Measurements from ENCODE around the gene PTS.

The PTS gene

DNA sequence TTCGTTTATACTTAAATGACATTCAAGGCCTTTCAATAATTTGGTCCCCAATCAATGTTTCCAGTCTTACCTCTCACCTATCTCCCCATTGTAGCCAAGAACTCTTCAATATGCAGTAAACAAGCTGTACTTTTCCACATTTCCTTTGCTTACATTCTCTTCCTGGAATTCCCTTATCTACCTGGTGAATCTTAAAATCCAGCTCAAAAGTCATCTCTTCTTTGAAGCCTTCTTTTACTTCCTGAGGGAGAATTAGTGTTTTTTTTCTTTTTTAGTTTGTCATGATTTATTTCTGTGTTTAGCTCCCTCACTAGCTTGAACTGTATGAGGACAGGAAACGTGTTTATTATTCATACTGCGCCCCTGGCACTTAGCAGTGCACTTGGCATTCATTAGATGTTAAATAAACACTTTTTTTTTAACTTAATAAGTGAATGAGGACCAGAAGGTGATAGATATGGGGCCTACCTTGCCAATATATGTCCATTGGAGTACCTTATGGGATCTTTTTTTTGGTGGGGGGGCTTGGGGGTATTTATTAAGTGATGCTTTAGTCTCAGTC lies 4.9 kb upstream of the PTS start:
- DNase-seq (ENCODE audit: low spot score), result no peak

DNA sequence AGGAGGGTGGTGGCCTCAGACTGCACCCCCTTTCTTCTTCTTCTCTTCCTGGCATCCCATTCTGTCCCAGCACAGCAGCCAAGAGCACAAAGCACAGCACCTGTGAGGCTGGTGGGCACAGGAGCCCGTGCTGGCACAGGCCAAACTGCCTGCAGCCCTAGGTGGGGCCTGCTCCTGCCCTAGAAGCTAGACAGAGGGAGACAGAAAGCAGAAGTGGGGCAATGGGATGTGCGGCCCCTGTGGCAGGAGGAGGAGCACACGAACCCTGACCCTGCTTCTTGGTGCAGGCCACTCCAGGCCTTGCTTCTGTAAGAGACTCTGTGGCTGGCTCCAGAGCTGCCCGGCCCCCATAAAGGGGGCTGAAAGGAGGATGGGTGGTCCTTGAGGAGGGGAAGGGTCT lies 3.9 kb upstream of the PTS start:
- DNase-seq (ENCODE audit: low spot score), result no peak

DNA sequence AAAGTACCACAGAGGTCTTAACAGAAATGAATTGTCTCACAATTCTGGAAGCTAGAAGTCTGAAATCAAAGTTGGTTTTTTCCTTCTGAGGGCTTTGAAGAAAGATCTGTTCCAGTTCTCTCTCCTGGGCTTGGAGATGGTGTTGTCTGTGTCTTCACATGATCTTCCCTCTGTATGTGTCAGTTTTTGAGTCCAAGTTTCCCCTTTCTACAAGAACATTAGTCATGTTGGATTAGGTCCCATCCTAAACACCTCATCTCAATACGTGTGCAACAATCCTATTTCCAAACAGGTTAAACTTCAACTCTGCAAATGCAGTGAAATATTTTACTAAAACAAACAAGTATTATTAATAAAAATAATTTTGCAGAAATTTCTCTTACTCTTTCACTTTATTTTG lies 3.1 kb upstream of the PTS start:
- no peak for DNase-seq (ENCODE audit: low spot score)

DNA sequence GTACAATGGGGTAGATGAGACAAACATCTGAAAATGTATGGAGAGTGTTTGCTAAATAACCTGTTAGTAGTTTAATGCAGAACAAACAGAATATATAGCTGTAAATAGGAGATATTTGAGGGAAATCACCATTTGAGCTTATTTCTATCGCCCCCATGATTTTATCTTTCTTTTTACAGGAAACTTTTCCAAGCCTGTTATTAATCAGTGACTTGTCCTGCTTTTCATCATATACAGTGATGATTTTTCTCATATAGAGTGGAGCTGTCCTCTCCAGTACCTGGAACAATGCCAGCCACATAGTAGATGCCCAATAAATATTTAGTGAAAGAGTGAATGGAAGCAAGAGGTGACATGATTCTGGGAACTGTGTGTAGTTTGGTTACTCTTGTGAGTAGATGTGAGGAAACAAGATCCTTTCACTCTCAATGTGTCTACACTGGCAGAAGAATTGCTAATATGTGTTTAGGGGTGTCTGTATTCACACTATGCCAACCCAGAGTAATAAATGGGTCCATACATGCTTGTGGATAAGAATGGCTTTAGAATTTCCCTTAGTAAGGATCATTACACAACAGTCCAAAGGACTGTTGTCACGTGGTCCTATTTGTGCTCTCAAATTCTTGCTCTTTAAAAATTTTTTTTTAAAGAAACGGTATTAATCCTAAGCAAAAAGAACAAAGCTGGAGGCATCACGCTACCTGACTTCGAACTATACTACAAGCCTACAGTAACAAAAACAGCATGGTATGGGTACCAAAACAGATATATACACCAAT lies 2.3 kb upstream of the PTS start:
- DNase-seq (ENCODE audit: low spot score), result no peak

DNA sequence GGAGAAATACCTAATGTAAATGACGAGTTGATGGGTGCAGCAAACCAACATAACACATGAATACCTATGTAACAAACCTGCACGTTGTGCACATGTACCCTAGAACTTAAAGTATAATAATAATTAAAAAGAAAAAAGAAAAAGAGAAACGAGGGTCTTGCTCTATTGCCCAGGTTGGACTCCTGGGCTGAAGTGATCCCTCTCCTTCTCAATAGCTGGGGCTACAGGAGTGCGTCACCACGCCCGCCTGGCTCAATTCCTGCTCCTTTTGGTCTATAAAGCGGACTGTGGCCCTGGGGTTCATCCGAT lies 521 bp upstream of the PTS start:
- no peak for DNase-seq (ENCODE audit: low spot score)

DNA sequence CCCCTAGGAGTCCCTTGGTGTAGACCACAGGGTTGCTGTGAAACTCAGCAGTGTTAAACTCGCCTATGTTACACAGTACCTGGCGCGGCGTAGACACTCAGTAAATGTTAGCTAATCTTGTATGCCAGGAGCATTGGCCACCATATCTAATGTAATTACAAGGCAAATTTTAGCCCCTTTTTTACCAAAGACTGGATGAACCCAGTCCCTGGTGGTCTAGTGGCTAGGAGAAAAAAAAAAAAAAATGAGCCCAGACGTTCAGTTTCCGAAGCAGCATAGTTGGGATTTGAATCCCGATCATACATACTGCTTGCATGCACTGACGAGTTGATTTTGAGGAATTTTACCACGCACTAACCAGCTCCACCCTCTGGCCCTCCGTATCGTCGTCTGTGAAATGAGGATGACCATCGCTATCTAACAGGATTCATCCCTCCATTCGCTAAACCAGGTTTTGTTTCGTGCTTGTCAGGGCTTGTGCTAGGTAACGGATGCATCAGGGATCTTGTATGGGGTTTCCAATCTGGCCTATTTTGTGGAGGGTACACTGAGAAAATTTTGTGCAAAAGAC lies 688 bp downstream of the PTS start:
- DNase-seq (ENCODE audit: low spot score), result peak; percentile 28

DNA sequence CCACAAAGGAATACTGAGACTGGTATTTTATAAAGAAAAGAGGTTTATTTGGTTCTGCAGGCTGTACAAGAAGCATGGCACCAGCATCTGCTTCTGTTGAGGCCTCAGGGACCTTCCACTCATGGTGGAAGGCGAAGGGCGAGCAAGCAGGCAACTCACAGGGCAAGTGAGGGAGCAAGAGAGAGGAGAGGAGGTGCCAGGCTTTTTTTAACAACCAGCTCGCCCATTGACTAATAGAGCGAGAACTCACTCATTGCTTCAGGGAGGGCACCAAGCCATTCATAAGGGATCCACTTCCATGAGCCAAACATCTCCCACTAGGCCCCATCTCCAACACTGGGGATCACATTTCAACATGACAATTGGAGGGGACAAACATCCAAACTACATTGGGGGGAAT lies 1.2 kb downstream of the PTS start:
- DNase-seq (ENCODE audit: low spot score), result no peak

DNA sequence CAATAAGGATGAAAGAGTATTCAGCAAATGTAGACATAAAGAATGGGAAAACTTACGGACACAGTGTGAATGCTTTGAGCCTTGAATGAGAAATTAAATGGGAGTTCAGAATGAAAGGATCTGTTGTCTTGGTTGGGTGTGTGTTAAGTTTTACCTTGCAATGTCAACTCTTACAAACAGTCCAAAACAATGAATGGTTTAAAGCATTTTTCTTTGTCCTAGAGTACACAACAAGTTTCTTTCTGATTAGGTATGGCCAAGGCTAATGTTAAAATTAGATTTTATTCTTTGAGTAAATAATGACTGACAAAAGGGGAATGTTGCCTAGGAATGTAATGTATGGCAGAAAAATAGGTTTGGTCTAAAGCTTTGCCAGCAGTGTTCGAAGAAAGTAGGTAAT lies 2.5 kb downstream of the PTS start:
- DNase-seq (ENCODE audit: low spot score), result no peak

DNA sequence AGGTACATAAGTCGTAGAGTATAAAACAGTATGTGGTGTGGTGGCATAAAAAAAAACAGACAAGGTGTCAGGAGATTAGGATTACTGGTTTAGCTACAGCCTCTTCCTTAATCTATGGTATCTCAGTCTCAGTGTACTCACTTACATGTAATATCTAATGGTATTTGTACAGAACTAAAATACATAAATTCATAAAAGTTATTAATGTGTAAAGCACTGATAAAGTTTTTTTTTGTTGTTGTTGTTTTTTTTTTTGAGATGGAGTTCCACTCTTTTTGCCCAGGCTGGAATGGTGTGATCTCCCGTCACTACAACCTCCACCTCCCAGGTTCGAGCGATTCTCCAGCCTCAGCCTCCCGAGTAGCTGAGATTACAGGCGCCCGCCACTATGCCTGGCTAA lies 2.9 kb downstream of the PTS start:
- DNase-seq (ENCODE audit: low spot score), result no peak

DNA sequence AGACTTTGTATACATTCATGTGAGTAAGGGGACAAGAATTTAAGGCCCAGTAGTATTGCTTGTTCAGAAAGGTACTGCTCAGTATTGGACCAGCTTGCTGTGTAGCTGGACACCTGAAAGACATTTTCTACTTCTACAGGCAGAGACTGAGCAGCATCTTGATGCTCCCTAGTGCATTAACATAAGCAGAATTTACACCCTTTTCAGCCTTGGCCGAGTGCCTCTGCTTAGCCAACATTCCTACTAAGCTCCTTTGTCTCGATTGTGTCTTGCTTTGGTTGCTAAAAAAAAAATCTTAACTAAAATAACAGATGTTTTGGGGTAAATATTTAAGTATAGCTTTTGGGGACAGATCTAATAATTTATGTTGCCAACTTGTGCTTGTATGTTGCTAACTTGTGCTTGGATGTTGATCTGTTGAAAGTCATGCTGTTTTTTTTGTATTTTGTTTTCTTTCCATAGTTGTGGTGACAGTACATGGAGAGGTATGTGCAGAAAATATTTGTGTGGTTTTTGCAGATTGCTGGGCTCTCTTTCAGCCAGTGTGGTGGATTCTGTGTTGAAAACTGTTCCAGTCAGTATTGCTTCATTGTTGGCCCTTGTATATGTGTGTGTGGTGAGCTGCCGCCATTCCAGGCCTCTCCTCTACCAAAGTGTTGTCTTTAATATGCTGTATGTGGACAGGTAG lies 3.7 kb downstream of the PTS start:
- DNase-seq (ENCODE audit: low spot score), result no peak

DNA sequence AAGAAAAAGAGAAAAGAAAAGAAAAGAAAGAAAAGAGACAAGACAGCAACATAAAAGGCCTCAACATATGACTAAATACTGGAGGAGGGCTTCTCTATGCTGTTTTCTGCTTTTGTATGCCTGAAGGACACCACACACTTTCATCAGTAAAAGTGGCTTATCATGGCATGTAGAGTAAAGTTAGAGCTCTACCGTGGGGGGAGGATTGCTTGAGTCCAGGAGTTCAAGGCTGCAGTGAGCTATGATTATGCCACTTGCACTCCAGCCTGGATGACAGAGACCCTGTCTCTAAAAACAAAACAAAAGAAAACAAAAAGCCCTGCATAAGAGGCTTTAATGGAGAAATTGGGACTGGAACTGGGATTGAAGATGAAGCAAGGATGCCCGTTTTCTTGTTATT lies 5.7 kb downstream of the PTS start:
- DNase-seq (ENCODE audit: low spot score), result no peak

DNA sequence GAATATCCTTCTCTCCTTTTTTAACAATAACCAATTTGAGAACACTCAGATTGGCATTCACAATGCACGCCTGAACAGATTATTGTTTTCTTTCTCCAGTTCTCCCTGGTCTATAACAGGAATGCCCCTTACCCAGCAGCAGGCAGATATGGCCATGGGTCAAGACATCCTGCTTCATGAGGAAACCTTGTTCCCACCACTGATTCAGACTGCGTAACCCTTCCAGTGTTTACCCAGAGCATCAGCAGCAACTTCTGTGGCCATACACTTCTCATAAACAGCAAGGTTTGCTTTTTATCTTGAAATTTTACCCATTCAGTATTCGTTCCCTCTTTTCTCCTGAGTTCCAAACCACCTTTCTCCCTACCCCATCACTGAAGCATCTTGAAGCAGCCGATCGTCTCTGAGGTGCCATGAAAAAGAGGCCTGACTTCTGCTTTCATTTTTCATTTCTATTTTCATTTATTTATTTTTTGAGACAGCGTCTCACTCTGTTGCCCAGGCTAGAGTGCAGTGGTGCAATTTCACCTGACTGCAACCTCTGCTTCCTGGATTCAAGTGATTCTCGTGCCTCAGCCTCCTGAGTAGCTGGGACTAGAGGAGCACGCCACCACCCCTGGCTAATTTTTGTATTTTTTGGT lies 9.6 kb downstream of the PTS start:
- DNase-seq (ENCODE audit: low spot score), result no peak

DNA sequence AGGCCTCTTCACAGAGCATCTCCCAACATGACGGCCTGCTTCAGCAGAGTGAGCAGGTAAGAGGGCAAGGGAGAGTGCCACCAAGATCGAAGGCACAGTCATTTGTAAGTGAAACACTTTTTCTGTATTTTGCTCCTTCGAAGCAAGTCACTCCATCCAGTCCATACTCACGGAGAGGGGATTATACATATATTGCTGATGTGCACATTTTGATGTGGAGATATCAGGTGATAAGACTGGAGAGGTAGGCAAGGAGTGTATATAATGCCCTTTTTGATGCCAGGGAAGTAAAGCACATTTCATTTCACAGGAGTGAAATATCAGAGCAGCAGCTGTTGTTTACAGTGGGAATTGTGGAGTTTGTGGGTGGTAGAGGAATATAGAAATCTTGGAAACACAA lies 11.2 kb downstream of the PTS start:
- no peak for DNase-seq (ENCODE audit: low spot score)

DNA sequence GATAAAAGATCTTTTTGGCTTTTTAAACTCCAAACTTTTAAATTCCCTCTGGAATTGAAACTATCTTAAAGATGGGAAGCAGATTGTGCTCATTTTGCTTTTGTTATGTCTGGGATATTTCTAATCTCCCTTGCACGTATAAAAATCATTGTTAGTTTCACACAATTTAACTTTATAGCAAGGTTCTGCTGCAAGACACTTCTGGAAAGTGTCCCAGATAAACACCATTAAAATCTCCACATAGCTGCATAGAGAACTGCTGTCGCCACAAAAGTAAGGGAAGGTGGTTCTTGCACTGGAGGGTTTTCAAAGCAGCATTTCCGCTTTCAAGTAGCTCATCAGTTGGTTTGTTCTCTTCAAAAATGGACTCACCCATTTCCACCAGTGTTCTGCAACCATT lies 11.8 kb downstream of the PTS start:
- DNase-seq (ENCODE audit: low spot score), result no peak

DNA sequence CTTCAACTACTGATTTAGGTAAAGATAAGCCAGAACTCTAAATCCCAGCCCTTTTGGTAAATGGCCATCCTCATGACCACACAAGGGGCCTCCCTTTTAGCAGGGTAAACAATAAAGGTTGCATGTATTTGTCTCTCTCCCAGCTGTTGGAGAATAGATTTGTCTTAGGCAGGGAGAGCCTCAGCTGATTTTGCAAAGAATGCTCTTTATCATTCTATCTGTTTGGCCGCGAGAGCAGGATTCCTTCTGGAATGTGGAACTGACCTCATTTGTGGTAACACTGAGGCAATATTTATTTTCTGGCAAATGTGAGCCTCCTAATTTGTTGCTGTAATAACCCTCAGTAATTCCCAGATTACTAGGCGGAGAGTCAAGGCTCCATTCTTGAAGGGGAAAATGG lies 15.3 kb downstream of the PTS start:
- DNase-seq (ENCODE audit: low spot score), result no peak

DNA sequence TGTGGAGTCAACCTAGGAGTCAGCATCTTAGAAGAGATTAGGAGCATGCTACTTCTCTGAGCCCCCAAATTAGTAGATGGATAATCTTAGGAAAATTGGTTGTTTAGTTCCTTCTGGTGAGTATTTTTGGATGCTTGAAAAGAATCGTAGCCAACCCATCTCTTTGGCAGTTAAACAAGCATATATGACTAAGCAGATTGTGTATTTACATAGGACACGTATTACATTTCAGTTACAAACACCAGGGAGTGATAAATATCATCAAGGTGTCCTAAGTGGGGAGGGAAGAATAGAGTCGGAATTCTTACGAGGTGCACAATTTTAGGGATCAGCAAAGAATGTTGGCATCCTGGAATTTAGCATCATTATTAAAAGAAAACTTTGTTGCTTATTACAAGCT lies 21.0 kb downstream of the PTS start:
- no peak for DNase-seq (ENCODE audit: low spot score)

DNA sequence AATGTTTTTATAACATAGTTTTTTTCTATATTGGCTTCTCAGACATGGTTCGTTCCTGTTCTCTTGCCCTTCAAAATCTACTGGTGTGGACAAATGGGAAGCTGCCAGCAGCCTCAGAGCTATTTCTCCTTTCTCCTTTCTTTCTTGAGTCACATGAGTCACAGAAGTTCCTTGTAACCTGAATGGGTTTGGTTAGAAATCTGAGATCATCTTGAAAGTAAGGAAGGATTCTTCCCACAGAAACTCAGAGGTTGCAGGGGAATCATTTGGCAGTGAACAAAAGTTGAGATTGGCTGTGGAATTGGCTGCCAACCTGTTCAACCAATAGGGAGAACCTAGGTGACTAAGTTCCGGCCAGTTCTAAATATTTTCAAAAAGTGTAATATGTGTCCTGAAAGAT lies 22.0 kb downstream of the PTS start:
- DNase-seq (ENCODE audit: low spot score), result no peak

DNA sequence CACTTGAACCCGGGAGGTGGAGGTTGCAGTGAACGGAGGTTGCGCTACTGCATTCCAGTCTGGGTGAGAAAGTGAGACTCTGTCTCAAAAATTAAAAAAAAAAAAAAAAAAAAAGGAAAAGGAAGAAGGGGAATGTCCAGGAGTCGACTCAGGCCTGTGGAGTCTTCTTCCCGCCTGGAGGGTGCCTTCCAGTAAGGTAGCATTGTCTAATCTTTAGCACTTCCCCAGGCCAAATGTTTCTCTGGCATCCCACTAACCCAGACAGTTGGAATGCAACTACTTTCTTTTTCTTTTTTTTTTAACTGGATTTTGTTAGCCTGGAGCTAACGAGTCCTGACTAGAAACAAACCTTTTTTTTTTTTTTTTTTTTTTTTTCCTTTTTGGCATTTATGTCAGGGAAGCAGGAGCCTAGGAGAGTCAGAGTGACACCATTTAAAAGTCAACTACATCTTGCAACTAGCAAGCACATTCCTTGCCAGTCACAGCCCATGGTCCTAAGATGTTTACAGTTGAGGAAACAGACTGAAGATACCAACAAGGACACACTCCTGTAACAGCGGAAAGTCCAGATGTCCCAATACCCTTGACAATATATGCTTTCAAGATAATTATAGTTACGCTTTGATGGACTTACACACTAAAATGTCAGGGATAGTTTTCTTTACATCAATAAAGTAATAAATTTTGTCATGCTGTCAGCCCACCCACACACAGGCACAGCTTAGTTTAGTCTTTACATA lies 23.8 kb downstream of the PTS start:
- DNase-seq (ENCODE audit: low spot score), result no peak

DNA sequence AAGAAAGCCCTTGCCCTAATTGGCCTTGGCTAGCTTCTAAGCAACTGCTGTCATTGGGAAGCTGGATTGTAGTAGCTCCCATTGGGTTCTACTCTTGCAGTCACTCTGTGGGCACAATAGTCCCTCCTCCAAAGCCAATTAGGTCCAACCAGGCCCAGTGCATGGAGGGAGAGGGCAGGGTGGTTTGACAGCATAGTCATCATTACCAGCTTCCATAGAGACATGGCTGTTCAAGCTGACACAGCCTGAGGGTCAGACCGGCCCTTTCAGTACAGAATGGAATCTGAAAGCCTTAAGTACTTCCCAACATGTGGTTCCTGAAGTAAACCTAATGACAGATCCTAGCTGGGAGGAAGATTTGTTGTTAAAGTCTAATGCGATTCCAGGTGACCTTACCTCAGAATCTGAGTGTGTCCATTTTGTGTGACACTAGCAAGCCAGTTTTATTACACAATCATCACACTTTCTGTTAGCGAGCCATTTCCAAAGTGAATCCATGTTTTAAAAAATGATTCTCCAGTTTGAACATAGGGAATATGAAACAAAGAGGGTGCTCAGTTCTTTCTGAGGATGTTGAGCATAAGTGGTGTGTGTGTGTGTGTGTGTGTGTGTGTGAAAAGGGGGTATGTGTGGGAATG lies 27.5 kb downstream of the PTS start:
- DNase-seq (ENCODE audit: low spot score), result no peak

DNA sequence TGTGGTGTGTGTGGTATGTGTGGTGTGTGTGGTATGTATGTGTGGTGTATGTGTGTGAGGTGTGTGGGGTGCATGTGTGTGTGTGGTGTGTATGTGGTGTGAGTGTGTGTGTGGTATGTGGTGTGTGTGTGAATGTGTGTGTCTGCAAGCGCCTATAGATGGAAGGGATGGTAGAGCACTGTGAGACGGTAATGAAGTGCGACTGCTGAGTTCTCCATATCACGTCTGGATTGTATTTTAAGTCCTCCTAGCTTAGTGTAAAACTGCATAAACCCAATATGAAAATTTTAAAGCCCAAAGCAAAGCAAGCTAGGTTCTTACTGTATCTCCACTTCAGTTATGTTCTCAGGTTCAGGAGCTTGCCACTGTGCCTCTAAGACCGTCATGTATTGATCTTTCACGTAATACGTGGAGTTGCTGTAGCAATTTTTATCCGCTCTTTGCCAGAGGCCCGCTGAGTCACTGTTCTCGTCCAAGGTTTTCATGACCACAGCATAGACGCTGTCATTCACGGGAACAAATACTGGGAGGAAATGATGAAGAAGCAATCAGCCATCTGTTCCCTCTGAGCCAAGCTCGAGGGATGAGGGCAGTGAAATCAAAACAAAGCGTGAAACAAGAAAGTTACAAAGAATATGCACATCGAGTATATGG lies 29.0 kb downstream of the PTS start:
- no peak for DNase-seq (ENCODE audit: low spot score)

DNA sequence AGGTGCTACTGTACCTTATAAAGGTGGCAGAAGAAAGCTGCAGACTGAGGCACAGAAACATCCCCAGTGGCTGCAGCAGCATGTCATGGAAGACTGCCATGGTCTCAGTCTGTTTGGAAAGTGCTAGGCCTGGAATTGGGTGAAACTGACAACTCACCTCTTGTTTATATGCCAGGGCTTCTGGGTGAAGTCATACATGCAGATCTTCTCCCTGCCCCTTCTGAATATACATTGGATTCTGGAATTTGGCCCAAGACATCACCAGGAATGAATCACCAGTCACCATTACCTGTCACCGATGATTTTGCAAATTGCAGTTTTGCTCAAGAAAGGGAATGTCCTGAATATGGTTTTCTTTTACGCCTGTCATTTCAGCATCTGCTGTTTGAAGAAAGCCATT lies 34.3 kb downstream of the PTS start, which contains the start of gene PLET1:
Gene PLET1 (minus strand): TSS at position 371 of the 400 bp plus-strand sequence. CDS start 271 bp downstream, at position 100.
- DNase-seq (ENCODE audit: low spot score), result no peak
